HCT116 (cell line): ENCODE results near the gene CACNA1A. TPM values are rescaled to one million over a fixed set of nuclear protein-coding genes. Genes with fewer than 3 reads are reported as not detected.

Experiments used
- ATAC-seq: fragments of 200-7000 bp; cut with Tn5 transposase; 2 replicates; pipeline ENCODE4 v1.9.1; 2020; ENCODE audit warnings: mild to moderate bottlenecking, moderate library complexity
- BruUV-seq: library from RNA; stranded (reverse); fragments of 400-500 nt; replicated peaks from 2 replicates; lab custom pipeline; 2021; lab: Mats Ljungman, UMichigan
- CTCF ChIA-PET: fragments of 300-600 bp; sonication (Branson Sonifier 250); formaldehyde crosslinking; loops from one replicate; lab custom pipeline; 2021; ENCODE audit warnings: antibody characterized with exemption; lab: Charles Lee
- POLR2A ChIA-PET: fragments of 300-600, 350-600 bp; sonication (Branson Sonifier 250); formaldehyde crosslinking; loops from one replicate; lab custom pipeline; 2021; ENCODE audit warnings: antibody characterized with exemption; lab: Charles Lee
- RAD21 ChIA-PET, 2 experiments: fragments of 300-600 bp; sonication (Branson Sonifier 250); formaldehyde crosslinking; loops; one replicate each; lab custom pipeline; 2023; ENCODE audit warnings: low total read pairs in 2 of 2; ENCODE audit not compliant: uncharacterized antibody in 2 of 2, unreplicated experiment in 2 of 2, low non-redundant PET in 1 of 2; lab: Charles Lee
- DNase-seq: peaks from one replicate; pipeline ENCODE4 v3.0.0-alpha.2; 2010; ENCODE audit warnings: low read depth, low spot score
- H2AFZ ChIP-seq: fragments of 200-600 bp; shearing (Covaris generic), sonication (generic); 2 replicates; pipeline ENCODE4 v1.6.1; 2017; ENCODE audit warnings: low read depth, mixed run types, mixed read lengths, antibody characterized with exemption, low read length; ENCODE audit not compliant: poor library complexity, severe bottlenecking
- H3K27ac ChIP-seq: 2 replicates; pipeline ENCODE4 v1.5.1; 2012; ENCODE audit warnings: low read depth, low read length
- H3K27me3 ChIP-seq: fragments of 200-600 bp; sonication (generic); 2 replicates; pipeline ENCODE4 v1.6.1; 2016; ENCODE audit warnings: mixed run types, low read length, mixed read lengths; ENCODE audit not compliant: insufficient read depth
- H3K36me3 ChIP-seq, 2 experiments: fragments of 200-500 bp in 1 of 2; fragments of 200-600 bp in 1 of 2; sonication (Bioruptor generic) in 1 of 2; sonication (generic) in 1 of 2; 2 replicates each; pipeline versions ENCODE4 v1.5.1 to v1.6.1; 2014 to 2016; ENCODE audit warnings: low read length in 2 of 2, inconsistent platforms in 1 of 2, mixed read lengths in 1 of 2, mixed run types in 1 of 2; ENCODE audit not compliant: insufficient read depth in 2 of 2, control insufficient read depth in 1 of 2
- H3K4me1 ChIP-seq, 2 experiments: fragments of 200-600 bp in 1 of 2; sonication (generic) in 1 of 2; 2 replicates each; pipeline versions ENCODE4 v1.5.1 to v1.6.1; 2012 to 2017; ENCODE audit warnings: low read length in 2 of 2, inconsistent platforms in 1 of 2, mild to moderate bottlenecking in 1 of 2, mixed read lengths in 1 of 2, mixed run types in 1 of 2, moderate library complexity in 1 of 2; ENCODE audit not compliant: insufficient read depth in 2 of 2, control insufficient read depth in 1 of 2
- H3K4me2 ChIP-seq: fragments of 200-600 bp; sonication (generic); 2 replicates; pipeline ENCODE4 v1.6.1; 2017; ENCODE audit warnings: mixed run types, low read length, mixed read lengths
- H3K4me3 ChIP-seq, 2 experiments: fragments of 200-600 bp in 1 of 2; sonication (generic) in 1 of 2; replicated peaks in 1 of 2; 2 replicates each; pipeline ENCODE4 v1.5.1; 2011 to 2016; ENCODE audit warnings: low read length in 2 of 2, control low read depth in 1 of 2, low read depth in 1 of 2, mild to moderate bottlenecking in 1 of 2, mixed read lengths in 1 of 2, mixed run types in 1 of 2
- H3K79me2 ChIP-seq: fragments of 200-600 bp; sonication (generic); 2 replicates; pipeline ENCODE4 v1.6.1; 2017; ENCODE audit warnings: mild to moderate bottlenecking, mixed run types, low read length, moderate library complexity, mixed read lengths; ENCODE audit not compliant: insufficient read depth
- H3K9ac ChIP-seq: fragments of 200-600 bp; sonication (generic); 2 replicates; pipeline ENCODE4 v1.6.1; 2016; ENCODE audit warnings: low read length, mixed read lengths
- H3K9me2 ChIP-seq: fragments of 200-600 bp; sonication (generic), shearing (Covaris generic); 2 replicates; pipeline ENCODE4 v1.6.1; 2017; ENCODE audit warnings: mixed run types, mild to moderate bottlenecking, moderate library complexity; ENCODE audit not compliant: insufficient read depth
- H3K9me3 ChIP-seq, 2 experiments: fragments of 200-500 bp in 1 of 2; fragments of 200-600 bp in 1 of 2; sonication (Bioruptor generic) in 1 of 2; sonication (generic) in 1 of 2; 2 replicates each; pipeline ENCODE4 v1.6.1; 2014 to 2017; ENCODE audit warnings: low read length in 2 of 2, mixed read lengths in 2 of 2, inconsistent platforms in 1 of 2, low read depth in 1 of 2, mild to moderate bottlenecking in 1 of 2, mixed run types in 1 of 2, moderate library complexity in 1 of 2; ENCODE audit not compliant: control insufficient read depth in 1 of 2, insufficient read depth in 1 of 2
- H4K20me1 ChIP-seq: fragments of 200-600 bp; sonication (generic), shearing (Covaris generic); 2 replicates; pipeline ENCODE4 v1.6.1; 2017; ENCODE audit warnings: mixed run types, mild to moderate bottlenecking, moderate library complexity; ENCODE audit not compliant: insufficient read depth
- CBX3 ChIP-seq: IDR thresholded peaks from 2 replicates; pipeline ENCODE4 v1.6.1; 2012; ENCODE audit warnings: low read depth
- EGR1 ChIP-seq: IDR thresholded peaks from 2 replicates; pipeline ENCODE4 v1.6.1; 2012; ENCODE audit warnings: low read depth
- EZH2 ChIP-seq: fragments of 200-600 bp; sonication (generic); IDR thresholded peaks from 2 replicates; pipeline ENCODE4 v1.6.1; 2017; ENCODE audit warnings: antibody characterized with exemption, mixed run types
- POLR2AphosphoS5 ChIP-seq: IDR thresholded peaks from 2 replicates; pipeline ENCODE4 v1.6.1; 2011; ENCODE audit warnings: mild to moderate bottlenecking, low read depth, low read length, moderate library complexity
- RAD21 ChIP-seq: IDR thresholded peaks from 2 replicates; pipeline ENCODE4 v1.6.1; 2012; ENCODE audit warnings: low read depth, mild to moderate bottlenecking
- SP1 ChIP-seq: IDR thresholded peaks from 2 replicates; pipeline ENCODE4 v1.6.1; 2012; ENCODE audit warnings: low read depth
- SRF ChIP-seq: IDR thresholded peaks from 2 replicates; pipeline ENCODE4 v1.6.1; 2012; ENCODE audit warnings: low read depth
- ZFX ChIP-seq: fragments of 450-650 bp; IDR thresholded peaks from 2 replicates; pipeline ENCODE4 v1.6.1; 2017
- intact Hi-C: fragments of 100-400 bp; cut with micrococcal nuclease; formaldehyde crosslinking; loops from 2 replicates; pipeline ENCODE4 v1.10.0; 2022
- total RNA-seq: library from RNA; stranded (reverse); gene quantifications from one replicate; pipeline ENCODE4 v1.2.1, GENCODE V29; 2021; ENCODE audit not compliant: unreplicated experiment
- TF ChIP-seq, protein P1 (sequence below), 3 experiments: fragments of 200-600 bp in 1 of 3; sonication (generic) in 1 of 3; IDR thresholded peaks in 2 of 3; conservative IDR thresholded peaks in 1 of 3; 2 replicates each; pipeline ENCODE4 v1.5.1; 2012 to 2017; ENCODE audit warnings: low read depth in 2 of 3, low read length in 2 of 3, antibody characterized with exemption in 1 of 3, borderline replicate concordance in 1 of 3, control low read depth in 1 of 3, mild to moderate bottlenecking in 1 of 3, mixed read lengths in 1 of 3, mixed run types in 1 of 3, moderate library complexity in 1 of 3; ENCODE audit not compliant: insufficient read depth in 1 of 3
- TF ChIP-seq, protein P2 (sequence below): IDR thresholded peaks from 2 replicates; pipeline ENCODE4 v1.6.1; 2012; ENCODE audit warnings: low read depth

The CACNA1A gene
- total RNA-seq, 1 experiment from 2014 or later, result 7.5 TPM

- Histone ChIP-seq H3K4me3 (no peak overlapping the region), H3K9ac (no peak overlapping the region), H3K4me1 (no peaks in the 10 kb centered on the region), H3K9me3 (no peaks in the 10 kb centered on the region), H3K79me2 (no peaks in the 10 kb centered on the region), H2AFZ (no peak overlapping the region), H3K27ac (no peak overlapping the region), H3K36me3 (no peaks in the 10 kb centered on the region), H3K9me2 (no peaks in the 10 kb centered on the region), H3K27me3 (no peaks in the 10 kb centered on the region), H4K20me1 (no peaks in the 10 kb centered on the region), H3K4me2 (no peak overlapping the region)
- ChIA-PET POLR2A (no interaction called here), CTCF (no interaction called here), RAD21 (no interaction called here)
- no TSS peak for BruUV-seq
- TF ChIP-seq EGR1 (no peak), CBX3 (no peak), POLR2AphosphoS5 (no peak), ZFX (no peak), SRF (no peak), EZH2 (no peak), RAD21 (no peak), SP1 (no peak)
- TF ChIP-seq, protein P1, sequence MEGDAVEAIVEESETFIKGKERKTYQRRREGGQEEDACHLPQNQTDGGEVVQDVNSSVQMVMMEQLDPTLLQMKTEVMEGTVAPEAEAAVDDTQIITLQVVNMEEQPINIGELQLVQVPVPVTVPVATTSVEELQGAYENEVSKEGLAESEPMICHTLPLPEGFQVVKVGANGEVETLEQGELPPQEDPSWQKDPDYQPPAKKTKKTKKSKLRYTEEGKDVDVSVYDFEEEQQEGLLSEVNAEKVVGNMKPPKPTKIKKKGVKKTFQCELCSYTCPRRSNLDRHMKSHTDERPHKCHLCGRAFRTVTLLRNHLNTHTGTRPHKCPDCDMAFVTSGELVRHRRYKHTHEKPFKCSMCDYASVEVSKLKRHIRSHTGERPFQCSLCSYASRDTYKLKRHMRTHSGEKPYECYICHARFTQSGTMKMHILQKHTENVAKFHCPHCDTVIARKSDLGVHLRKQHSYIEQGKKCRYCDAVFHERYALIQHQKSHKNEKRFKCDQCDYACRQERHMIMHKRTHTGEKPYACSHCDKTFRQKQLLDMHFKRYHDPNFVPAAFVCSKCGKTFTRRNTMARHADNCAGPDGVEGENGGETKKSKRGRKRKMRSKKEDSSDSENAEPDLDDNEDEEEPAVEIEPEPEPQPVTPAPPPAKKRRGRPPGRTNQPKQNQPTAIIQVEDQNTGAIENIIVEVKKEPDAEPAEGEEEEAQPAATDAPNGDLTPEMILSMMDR (IDR thresholded peaks at IDR 0.05 in 2 of 3, conservative IDR thresholded peaks at IDR 0.05 in 1 of 3; ENCODE audit: borderline replicate concordance in 1 of 3, insufficient read depth in 1 of 3, low read depth in 2 of 3, low read length in 2 of 3), result no peak
- TF ChIP-seq, protein P2, sequence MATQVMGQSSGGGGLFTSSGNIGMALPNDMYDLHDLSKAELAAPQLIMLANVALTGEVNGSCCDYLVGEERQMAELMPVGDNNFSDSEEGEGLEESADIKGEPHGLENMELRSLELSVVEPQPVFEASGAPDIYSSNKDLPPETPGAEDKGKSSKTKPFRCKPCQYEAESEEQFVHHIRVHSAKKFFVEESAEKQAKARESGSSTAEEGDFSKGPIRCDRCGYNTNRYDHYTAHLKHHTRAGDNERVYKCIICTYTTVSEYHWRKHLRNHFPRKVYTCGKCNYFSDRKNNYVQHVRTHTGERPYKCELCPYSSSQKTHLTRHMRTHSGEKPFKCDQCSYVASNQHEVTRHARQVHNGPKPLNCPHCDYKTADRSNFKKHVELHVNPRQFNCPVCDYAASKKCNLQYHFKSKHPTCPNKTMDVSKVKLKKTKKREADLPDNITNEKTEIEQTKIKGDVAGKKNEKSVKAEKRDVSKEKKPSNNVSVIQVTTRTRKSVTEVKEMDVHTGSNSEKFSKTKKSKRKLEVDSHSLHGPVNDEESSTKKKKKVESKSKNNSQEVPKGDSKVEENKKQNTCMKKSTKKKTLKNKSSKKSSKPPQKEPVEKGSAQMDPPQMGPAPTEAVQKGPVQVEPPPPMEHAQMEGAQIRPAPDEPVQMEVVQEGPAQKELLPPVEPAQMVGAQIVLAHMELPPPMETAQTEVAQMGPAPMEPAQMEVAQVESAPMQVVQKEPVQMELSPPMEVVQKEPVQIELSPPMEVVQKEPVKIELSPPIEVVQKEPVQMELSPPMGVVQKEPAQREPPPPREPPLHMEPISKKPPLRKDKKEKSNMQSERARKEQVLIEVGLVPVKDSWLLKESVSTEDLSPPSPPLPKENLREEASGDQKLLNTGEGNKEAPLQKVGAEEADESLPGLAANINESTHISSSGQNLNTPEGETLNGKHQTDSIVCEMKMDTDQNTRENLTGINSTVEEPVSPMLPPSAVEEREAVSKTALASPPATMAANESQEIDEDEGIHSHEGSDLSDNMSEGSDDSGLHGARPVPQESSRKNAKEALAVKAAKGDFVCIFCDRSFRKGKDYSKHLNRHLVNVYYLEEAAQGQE, result no peak
- ATAC-seq (no peak), DNase-seq (no peak)
- intact Hi-C loops, result no loop called here
These were observed 196.4 kb downstream of the CACNA1A start for GRCh38 chr19:13309864-13310263.
